Gastroesophageal sphincter (tissue), 4 donors: ENCODE data around the gene CORIN. TPM values are rescaled to one million over a fixed set of nuclear protein-coding genes. Genes with fewer than 3 reads are reported as not detected.
"Not testable (repeated sequence)": the region's sequence is repeated elsewhere in the genome, so short reads cannot be mapped to it uniquely, and the experiment has no call there.

Experiments used
- ATAC-seq: fragments of 150-250 bp; one replicate; pipeline ENCODE4 v1.9.1; 2016; ENCODE audit warnings: mild to moderate bottlenecking, moderate library complexity
- H3K27ac ChIP-seq, 4 donors: fragments of 200-600 bp; sonication (generic) in 3 of 4; 1 replicate in 3 of 4; 2 replicates in 1 of 4; pipeline ENCODE4 v1.5.1; 2016 to 2019
- H3K27me3 ChIP-seq: fragments of 200-600 bp; sonication (generic); one replicate; pipeline ENCODE4 v1.5.1; 2019
- H3K36me3 ChIP-seq, 2 donors: fragments of 200-600 bp; sonication (generic); one replicate each; pipeline ENCODE4 v1.5.1; 2019; ENCODE audit warnings: control low read depth in 1 of 2
- H3K4me1 ChIP-seq, 3 donors: fragments of 200-600 bp; sonication (generic); 1 replicate in 2 of 3; 2 replicates in 1 of 3; pipeline ENCODE4 v1.5.1; 2016 to 2019; ENCODE audit warnings: control low read depth in 2 of 3
- H3K4me3 ChIP-seq, 2 donors: fragments of 200-600 bp; sonication (generic); one replicate each; pipeline ENCODE4 v1.5.1; 2019; ENCODE audit warnings: mild to moderate bottlenecking in 1 of 2, moderate library complexity in 1 of 2
- H3K9me3 ChIP-seq, 3 donors: fragments of 200-600 bp; sonication (generic); one replicate each; pipeline ENCODE4 v1.5.1; 2017 to 2019; ENCODE audit warnings: control low read depth in 2 of 3
- EP300 ChIP-seq: sonication (generic); formaldehyde crosslinking; IDR thresholded peaks from one replicate; pipeline ENCODE4 v1.6.1; 2017; ENCODE audit warnings: antibody characterized with exemption, mild to moderate bottlenecking
- POLR2A ChIP-seq, 2 donors: fragments of 450-650 bp; IDR thresholded peaks; one replicate each; pipeline ENCODE4 v1.6.1; 2017; ENCODE audit warnings: antibody characterized with exemption in 2 of 2, mild to moderate bottlenecking in 2 of 2, moderate library complexity in 1 of 2
- POLR2AphosphoS5 ChIP-seq: sonication (generic); formaldehyde crosslinking; IDR thresholded peaks from one replicate; pipeline ENCODE4 v1.6.1; 2017; ENCODE audit warnings: antibody characterized with exemption
- WGBS, 2 donors: methylation state at CpG; one replicate each; pipeline ENCODE4 v1.1.5; 2018; ENCODE audit warnings: low coverage in 1 of 2; 5-methylcytosine and 5-hydroxymethylcytosine counted together
- total RNA-seq, 4 donors: library from RNA; depleted of rRNA; stranded (reverse); fragments of >200 nt; gene quantifications; one replicate each; pipeline ENCODE4 v1.1.0, GENCODE V29; 2016
- TF ChIP-seq, protein P1 (sequence below), 4 experiments: fragments of 200-600 bp in 2 of 4; fragments of 450-650 bp in 2 of 4; sonication (generic) in 1 of 4; IDR thresholded peaks; one replicate each; pipeline ENCODE4 v1.5.1; 2017 to 2019; ENCODE audit warnings: antibody characterized with exemption in 4 of 4, mild to moderate bottlenecking in 2 of 4, moderate library complexity in 2 of 4

Gene CORIN
- total RNA-seq, 4 donors from 2014 or later, result 0.47 to 3.3 (median 2.2) TPM

DNA sequence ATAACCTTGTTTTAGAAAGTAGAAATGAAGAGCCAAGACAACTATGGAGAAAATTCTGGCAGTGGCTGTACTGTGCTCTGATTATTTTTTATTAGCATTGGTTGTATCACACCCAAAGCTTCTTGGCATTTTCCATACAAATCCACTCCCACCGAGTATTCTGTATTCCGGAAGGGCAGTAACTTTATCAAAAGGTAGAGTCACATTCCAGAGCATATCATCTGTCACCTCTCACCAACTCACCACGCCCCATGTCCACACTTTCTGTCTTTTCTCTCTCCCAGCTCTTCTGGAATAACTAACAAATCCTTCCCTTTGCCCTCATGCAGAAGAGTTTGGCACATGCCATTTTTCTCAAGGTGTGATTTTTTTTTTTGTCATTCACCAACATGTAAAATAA lies 52.7 kb downstream of the CORIN start:
- no peak overlapping the region for H3K4me3 ChIP-seq
- H3K4me1 ChIP-seq, result no peaks in the 10 kb centered on the region
- H3K27ac ChIP-seq, result no peak overlapping the region
- no peaks in the 10 kb centered on the region for H3K36me3 ChIP-seq
- 37 to 51% methylated on average over 3 of the region's 3 CpGs for WGBS, 2 donors
- ATAC-seq, result no peak
- H3K9me3 ChIP-seq, result no peaks in the 10 kb centered on the region
- no peak for TF ChIP-seq POLR2AphosphoS5
- TF ChIP-seq EP300, result no peak
- TF ChIP-seq, protein P1, sequence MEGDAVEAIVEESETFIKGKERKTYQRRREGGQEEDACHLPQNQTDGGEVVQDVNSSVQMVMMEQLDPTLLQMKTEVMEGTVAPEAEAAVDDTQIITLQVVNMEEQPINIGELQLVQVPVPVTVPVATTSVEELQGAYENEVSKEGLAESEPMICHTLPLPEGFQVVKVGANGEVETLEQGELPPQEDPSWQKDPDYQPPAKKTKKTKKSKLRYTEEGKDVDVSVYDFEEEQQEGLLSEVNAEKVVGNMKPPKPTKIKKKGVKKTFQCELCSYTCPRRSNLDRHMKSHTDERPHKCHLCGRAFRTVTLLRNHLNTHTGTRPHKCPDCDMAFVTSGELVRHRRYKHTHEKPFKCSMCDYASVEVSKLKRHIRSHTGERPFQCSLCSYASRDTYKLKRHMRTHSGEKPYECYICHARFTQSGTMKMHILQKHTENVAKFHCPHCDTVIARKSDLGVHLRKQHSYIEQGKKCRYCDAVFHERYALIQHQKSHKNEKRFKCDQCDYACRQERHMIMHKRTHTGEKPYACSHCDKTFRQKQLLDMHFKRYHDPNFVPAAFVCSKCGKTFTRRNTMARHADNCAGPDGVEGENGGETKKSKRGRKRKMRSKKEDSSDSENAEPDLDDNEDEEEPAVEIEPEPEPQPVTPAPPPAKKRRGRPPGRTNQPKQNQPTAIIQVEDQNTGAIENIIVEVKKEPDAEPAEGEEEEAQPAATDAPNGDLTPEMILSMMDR (IDR thresholded peaks at IDR 0.05), result no peak
- TF ChIP-seq POLR2A (IDR thresholded peaks at IDR 0.05), result no peak
- no peaks in the 10 kb centered on the region for H3K27me3 ChIP-seq

DNA sequence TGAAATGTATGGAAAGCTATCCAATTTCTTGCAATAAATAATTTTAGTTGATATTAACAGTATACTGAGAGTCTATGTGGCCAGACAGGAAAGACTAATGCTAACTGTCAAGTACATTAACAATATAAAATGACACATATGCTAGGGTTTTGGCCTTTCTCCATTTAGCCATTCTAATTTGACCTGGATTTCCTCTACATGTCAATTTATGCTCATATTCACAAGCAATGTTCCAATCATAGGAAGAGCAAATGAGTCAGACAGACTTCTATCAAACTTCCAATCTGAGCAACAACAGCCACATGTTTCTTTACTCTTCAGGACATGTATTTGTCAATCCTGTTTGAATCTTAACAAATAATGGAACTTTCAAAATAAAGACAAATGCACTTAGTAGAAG lies 53.6 kb downstream of the CORIN start:
- no peak overlapping the region for H3K27ac ChIP-seq
- ATAC-seq, result no peak
- H3K36me3 ChIP-seq, result no peaks in the 10 kb centered on the region
- no peaks in the 10 kb centered on the region for H3K9me3 ChIP-seq
- no peak overlapping the region for H3K4me3 ChIP-seq
- H3K27me3 ChIP-seq, result no peaks in the 10 kb centered on the region
- TF ChIP-seq POLR2AphosphoS5, result no peak
- no peak for TF ChIP-seq POLR2A (IDR thresholded peaks at IDR 0.05)
- TF ChIP-seq EP300, result no peak
- TF ChIP-seq, protein P1 (IDR thresholded peaks at IDR 0.05), result no peak
- no peaks in the 10 kb centered on the region for H3K4me1 ChIP-seq

DNA sequence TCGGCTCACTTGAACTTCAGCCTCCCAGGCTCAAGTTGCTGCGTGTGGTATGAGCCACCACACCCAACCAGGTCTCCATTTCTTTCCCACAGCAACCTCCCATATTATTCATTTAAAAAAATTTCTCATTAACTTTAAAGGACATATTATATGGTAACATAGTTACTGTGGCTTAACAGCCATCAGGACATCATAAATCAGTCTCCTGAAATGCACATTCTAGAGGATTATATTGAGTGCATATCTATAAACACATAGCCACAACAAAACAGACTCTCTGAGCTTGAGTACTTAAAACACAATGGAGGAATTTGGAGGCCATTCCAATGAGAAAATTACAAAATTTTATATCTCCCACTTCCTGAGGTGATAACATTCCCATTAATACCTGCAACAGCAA lies 61.5 kb downstream of the CORIN start:
- Histone ChIP-seq H3K4me1 (no peaks in the 10 kb centered on the region), H3K4me3 (no peak overlapping the region), H3K27me3 (no peaks in the 10 kb centered on the region), H3K9me3 (no peaks in the 10 kb centered on the region), H3K36me3 (no peaks in the 10 kb centered on the region), H3K27ac (no peak overlapping the region)
- TF ChIP-seq, protein P1 (IDR thresholded peaks at IDR 0.05), result no peak
- TF ChIP-seq EP300, result no peak
- TF ChIP-seq POLR2A (IDR thresholded peaks at IDR 0.05), result no peak
- TF ChIP-seq POLR2AphosphoS5, result no peak
- WGBS, 2 donors, result 77% methylated on average over 2 of the region's 2 CpGs; no CpG with 5 or more reads in 1 of the 2 donors
- no peak for ATAC-seq

DNA sequence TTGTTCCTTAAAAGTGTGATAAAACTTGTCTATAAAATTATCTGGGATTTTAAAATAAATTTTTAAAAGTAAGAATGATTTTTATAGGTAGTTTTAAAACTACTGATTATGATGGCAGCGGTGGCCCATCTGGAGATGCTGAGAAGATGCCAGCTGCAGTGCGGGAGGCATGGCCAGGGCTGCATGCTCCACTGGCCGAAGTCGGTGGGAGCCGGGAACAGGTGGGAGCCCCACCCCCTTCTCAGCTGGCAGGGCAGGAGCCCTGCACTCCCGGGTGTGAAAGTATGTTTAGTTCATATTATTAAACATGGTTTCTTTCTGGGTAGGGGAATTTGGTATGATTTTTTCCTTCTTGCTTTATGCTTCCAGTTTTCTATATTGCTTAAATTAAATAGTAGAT lies 63.8 kb downstream of the CORIN start:
- 42 to 64% methylated on average over 4 to 6 of the region's 6 CpGs for WGBS, 2 donors
- no peaks in the 10 kb centered on the region for H3K27me3 ChIP-seq
- no peak overlapping the region for H3K27ac ChIP-seq

DNA sequence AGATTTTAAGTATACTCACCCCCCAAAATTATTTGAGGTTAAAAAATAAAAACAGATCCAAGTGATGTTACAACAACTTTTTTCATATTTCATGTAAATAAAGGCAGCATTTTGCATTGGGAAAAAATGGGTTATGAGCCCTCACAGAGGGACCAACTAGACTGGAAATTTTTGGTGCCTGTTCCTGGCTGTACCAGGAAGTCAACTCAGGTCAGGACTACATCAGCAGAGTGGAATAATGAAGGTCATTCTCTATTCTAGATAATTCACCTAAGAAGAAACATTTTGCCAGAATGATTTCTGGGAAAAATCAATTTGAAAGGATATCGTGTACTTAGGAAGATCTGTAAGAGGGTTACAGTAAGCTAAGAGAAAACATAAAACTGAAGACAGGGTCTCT lies 66.8 kb downstream of the CORIN start:
- Histone ChIP-seq H3K36me3 (no peaks in the 10 kb centered on the region), H3K9me3 (no peaks in the 10 kb centered on the region), H3K4me3 (no peak overlapping the region), H3K4me1 (no peaks in the 10 kb centered on the region), H3K27me3 (no peaks in the 10 kb centered on the region), H3K27ac (no peak overlapping the region)
- 22 to 78% methylated on average over 1 of the region's 1 CpG for WGBS, 2 donors
- no peak for ATAC-seq
- TF ChIP-seq POLR2A (IDR thresholded peaks at IDR 0.05), result no peak
- no peak for TF ChIP-seq EP300
- no peak for TF ChIP-seq POLR2AphosphoS5
- TF ChIP-seq, protein P1 (IDR thresholded peaks at IDR 0.05), result no peak

More for the DNA sequence above, 63.8 kb downstream of the CORIN start:
- ATAC-seq, result no peak
- Histone ChIP-seq H3K4me1 (no peaks in the 10 kb centered on the region), H3K9me3 (no peaks in the 10 kb centered on the region), H3K4me3 (no peak overlapping the region), H3K36me3 (no peaks in the 10 kb centered on the region)
- TF ChIP-seq EP300 (no peak), POLR2A (IDR thresholded peaks at IDR 0.05) (no peak), POLR2AphosphoS5 (no peak)
- TF ChIP-seq, protein P1 (IDR thresholded peaks at IDR 0.05), result no peak

DNA sequence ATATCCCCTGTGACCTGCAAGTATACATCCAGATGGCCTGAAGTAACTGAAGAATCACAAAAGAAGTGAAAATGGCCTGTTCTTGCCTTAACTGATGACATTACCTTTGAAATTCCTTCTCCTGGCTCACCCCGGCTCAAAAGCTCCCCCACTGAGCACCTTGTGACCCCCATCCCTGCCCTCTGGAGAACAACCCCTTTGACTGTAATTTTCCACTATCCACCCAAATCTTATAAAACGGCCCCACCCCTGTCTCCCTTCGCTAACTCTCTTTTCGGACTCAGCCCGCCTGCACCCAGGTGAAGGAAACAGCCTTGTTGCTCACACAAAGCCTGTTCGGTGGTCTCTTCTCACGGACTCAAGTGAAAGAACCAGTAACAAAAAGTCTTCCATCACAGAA lies 69.9 kb downstream of the CORIN start:
- not testable (repeated sequence) for H3K27me3 ChIP-seq, H3K9me3 ChIP-seq, H3K36me3 ChIP-seq, H3K4me1 ChIP-seq, ATAC-seq, H3K4me3 ChIP-seq, H3K27ac ChIP-seq
- WGBS, 2 donors, result 86 to 92% methylated on average over 4 to 6 of the region's 7 CpGs
